Keratinocyte (primary cell): Measurements from ENCODE around the gene STX8.

Experiments
- EZH2 ChIP-seq: IDR thresholded peaks from one replicate; pipeline ENCODE4 v1.6.1; 2012; ENCODE audit warnings: inconsistent platforms, mild to moderate bottlenecking, low read length, moderate library complexity
- TF ChIP-seq, protein P1 (sequence below), 3 experiments: IDR thresholded peaks in 1 of 3; conservative IDR thresholded peaks in 1 of 3; optimal IDR thresholded peaks in 1 of 3; 2 replicates in 2 of 3; 3 replicates in 1 of 3; pipeline versions ENCODE3 to v1.5.1; 2011; ENCODE audit warnings: low read length in 3 of 3, mild to moderate bottlenecking in 3 of 3, moderate library complexity in 2 of 3, control low read depth in 1 of 3, inconsistent platforms in 1 of 3; ENCODE audit not compliant: insufficient read depth in 2 of 3; ENCODE audit errors: extremely low read depth in 1 of 3

DNA sequence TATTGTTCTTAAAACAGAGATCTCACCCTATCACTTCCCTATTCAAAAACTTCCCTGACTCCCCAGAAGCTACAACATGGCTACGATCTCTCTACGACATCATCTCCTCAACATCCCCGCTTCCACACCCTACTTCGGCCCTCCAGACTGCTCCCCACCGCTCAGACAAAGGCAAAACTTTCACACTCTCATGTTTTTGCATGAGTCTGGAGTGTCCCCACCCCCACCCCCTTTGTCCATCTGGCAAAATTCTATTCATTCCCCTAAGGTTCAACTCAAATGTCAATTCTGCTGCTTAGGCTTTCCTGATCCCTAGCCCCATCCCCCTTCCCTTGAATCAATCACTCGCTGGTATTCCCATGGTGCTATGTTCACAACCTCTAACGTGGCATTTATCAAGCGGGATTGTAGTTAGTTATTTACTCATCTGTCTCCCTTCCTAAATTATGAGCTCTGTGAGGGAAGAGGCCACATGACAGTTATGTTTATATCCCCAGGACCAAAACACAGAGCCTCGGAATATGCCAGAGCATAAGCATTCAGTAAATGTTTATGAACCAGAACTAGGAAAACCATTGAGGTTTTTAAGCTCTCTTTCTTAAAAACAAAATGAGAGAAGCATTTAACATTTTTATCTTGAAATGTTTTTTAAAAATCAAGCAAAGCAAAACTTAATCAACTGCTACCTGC is 55.9 kb downstream of the STX8 start:
- TF ChIP-seq, protein P1, sequence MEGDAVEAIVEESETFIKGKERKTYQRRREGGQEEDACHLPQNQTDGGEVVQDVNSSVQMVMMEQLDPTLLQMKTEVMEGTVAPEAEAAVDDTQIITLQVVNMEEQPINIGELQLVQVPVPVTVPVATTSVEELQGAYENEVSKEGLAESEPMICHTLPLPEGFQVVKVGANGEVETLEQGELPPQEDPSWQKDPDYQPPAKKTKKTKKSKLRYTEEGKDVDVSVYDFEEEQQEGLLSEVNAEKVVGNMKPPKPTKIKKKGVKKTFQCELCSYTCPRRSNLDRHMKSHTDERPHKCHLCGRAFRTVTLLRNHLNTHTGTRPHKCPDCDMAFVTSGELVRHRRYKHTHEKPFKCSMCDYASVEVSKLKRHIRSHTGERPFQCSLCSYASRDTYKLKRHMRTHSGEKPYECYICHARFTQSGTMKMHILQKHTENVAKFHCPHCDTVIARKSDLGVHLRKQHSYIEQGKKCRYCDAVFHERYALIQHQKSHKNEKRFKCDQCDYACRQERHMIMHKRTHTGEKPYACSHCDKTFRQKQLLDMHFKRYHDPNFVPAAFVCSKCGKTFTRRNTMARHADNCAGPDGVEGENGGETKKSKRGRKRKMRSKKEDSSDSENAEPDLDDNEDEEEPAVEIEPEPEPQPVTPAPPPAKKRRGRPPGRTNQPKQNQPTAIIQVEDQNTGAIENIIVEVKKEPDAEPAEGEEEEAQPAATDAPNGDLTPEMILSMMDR (optimal IDR thresholded peaks at IDR 0.05 in 1 of 3, IDR thresholded peaks at IDR 0.05 in 1 of 3, conservative IDR thresholded peaks at IDR 0.05 in 1 of 3; ENCODE audit: extremely low read depth in 1 of 3, insufficient read depth in 2 of 3, low read length in 3 of 3): no peak
- TF ChIP-seq EZH2: no peak
